ENCODE measurements around the gene MARVELD1.
A peak's percentile ranks its signal among the peaks of the same experiment; 100 is the strongest.

The MARVELD1 gene

GRCh38 chr10:97721871-97722780, 8.6 kb downstream of the MARVELD1 start:
- no peak for DNase-seq (ENCODE audit: low read depth)

GRCh38 chr10:97723001-97723400, 9.5 kb downstream of the MARVELD1 start:
- DNase-seq (ENCODE audit: low read depth) = no peak

- DNase-seq (ENCODE audit: low read depth) = no peak
Observed at GRCh38 chr10:97724341-97724941, 10.9 kb downstream of the MARVELD1 start.

GRCh38 chr10:97726636-97727178, 13.2 kb downstream of the MARVELD1 start:
- DNase-seq (ENCODE audit: low read depth) = no peak

GRCh38 chr10:97729014-97729413, 15.5 kb downstream of the MARVELD1 start:
- DNase-seq (ENCODE audit: low read depth) = no peak

GRCh38 chr10:97731346-97732051, 18.0 kb downstream of the MARVELD1 start:
- DNase-seq (ENCODE audit: low read depth) = no peak

GRCh38 chr10:97732052-97732359, 18.5 kb downstream of the MARVELD1 start:
- no peak for DNase-seq (ENCODE audit: low read depth)

- DNase-seq (ENCODE audit: low read depth) = no peak
Observed at GRCh38 chr10:97733256-97733655, 19.7 kb downstream of the MARVELD1 start.

GRCh38 chr10:97734021-97734420, 20.5 kb downstream of the MARVELD1 start:
- DNase-seq (ENCODE audit: low read depth) = no peak

- DNase-seq (ENCODE audit: low read depth) = no peak
Observed at GRCh38 chr10:97736403-97736901, 22.9 kb downstream of the MARVELD1 start.

GRCh38 chr10:97736902-97737769, 23.6 kb downstream of the MARVELD1 start, which contains the start of gene ZFYVE27:
Gene ZFYVE27, plus strand, starts transcription at chr10:97737128. Its CDS starts 1,350 bp downstream, at chr10:97738478.
- peak; percentile 91 for DNase-seq (ENCODE audit: low read depth)

GRCh38 chr10:97737770-97738265, 24.3 kb downstream of the MARVELD1 start:
- no peak for DNase-seq (ENCODE audit: low read depth)

GRCh38 chr10:97738616-97739015, 25.1 kb downstream of the MARVELD1 start:
- DNase-seq (ENCODE audit: low read depth) = no peak

GRCh38 chr10:97740613-97741012, 27.1 kb downstream of the MARVELD1 start:
- DNase-seq (ENCODE audit: low read depth) = no peak

- DNase-seq (ENCODE audit: low read depth) = no peak
Observed at GRCh38 chr10:97743169-97743943, 29.8 kb downstream of the MARVELD1 start.

GRCh38 chr10:97744405-97745035, 31.0 kb downstream of the MARVELD1 start:
- no peak for DNase-seq (ENCODE audit: low read depth)

GRCh38 chr10:97747573-97747972, 34.0 kb downstream of the MARVELD1 start:
- DNase-seq (ENCODE audit: low read depth) = no peak

GRCh38 chr10:97748116-97748515, 34.6 kb downstream of the MARVELD1 start:
- DNase-seq (ENCODE audit: low read depth) = no peak

- DNase-seq (ENCODE audit: low read depth) = no peak
Observed at GRCh38 chr10:97752956-97753355, 39.4 kb downstream of the MARVELD1 start.

- no peak for DNase-seq (ENCODE audit: low read depth)
Observed at GRCh38 chr10:97754726-97755125, 41.2 kb downstream of the MARVELD1 start.
